Activated CD4-positive, alpha-beta T cell treated with anti-CD3 and anti-CD28 coated beads for 36 hours (primary cell): Measurements from ENCODE around the gene CENPW. TPM values are rescaled to one million over a fixed set of nuclear protein-coding genes. Genes with fewer than 3 reads are reported as not detected.

Source experiments
- ATAC-seq: fragments of 200-7000 bp; cut with Tn5 transposase; one replicate; pipeline ENCODE4 v1.10.0; 2021; ENCODE audit warnings: mild to moderate bottlenecking, moderate library complexity
- CTCF ChIA-PET: fragments of 350-600 bp; sonication (Branson Sonifier 250); formaldehyde crosslinking; loops from one replicate; lab custom pipeline; 2021; ENCODE audit warnings: antibody characterized with exemption; lab: Charles Lee
- POLR2A ChIA-PET: fragments of 350-600 bp; sonication (Branson Sonifier 250); formaldehyde crosslinking; loops from one replicate; lab custom pipeline; 2021; ENCODE audit warnings: antibody characterized with exemption, inconsistent platforms; lab: Charles Lee
- DNase-seq: peaks from one replicate; pipeline ENCODE4 v3.0.0-alpha.2; 2020
- H3K27ac Mint-ChIP-seq: one replicate; pipeline ENCODE4 v1.8.0; 2021; ENCODE audit warnings: mixed read lengths
- H3K27me3 Mint-ChIP-seq: one replicate; pipeline ENCODE4 v1.8.0; 2021; ENCODE audit warnings: mixed read lengths
- H3K36me3 Mint-ChIP-seq: one replicate; pipeline ENCODE4 v1.8.0; 2021; ENCODE audit warnings: low read depth, mixed read lengths
- H3K4me1 Mint-ChIP-seq: one replicate; pipeline ENCODE4 v1.8.0; 2021; ENCODE audit warnings: mixed read lengths
- H3K4me3 Mint-ChIP-seq: one replicate; pipeline ENCODE4 v1.8.0; 2021; ENCODE audit warnings: mild to moderate bottlenecking, moderate library complexity, mixed read lengths
- H3K9me3 Mint-ChIP-seq: one replicate; pipeline ENCODE4 v1.8.0; 2021; ENCODE audit warnings: low read depth, mixed read lengths
- intact Hi-C, 2 experiments: fragments of 100-400 bp; cut with DNase I in 1 of 2; cut with micrococcal nuclease in 1 of 2; formaldehyde crosslinking; loops; one replicate each; pipeline versions ENCODE4 v1.14.2 to v1.15.1; 2022 to 2024; cut with DNase I, micrococcal nuclease
- total RNA-seq, 2 experiments: library from RNA; stranded (reverse); gene quantifications; one replicate each; pipeline ENCODE4 v1.2.3, GENCODE V29; 2021

CENPW gene
- total RNA-seq, 2 experiments from 2014 or later: 44.1 to 63.6 TPM

DNA sequence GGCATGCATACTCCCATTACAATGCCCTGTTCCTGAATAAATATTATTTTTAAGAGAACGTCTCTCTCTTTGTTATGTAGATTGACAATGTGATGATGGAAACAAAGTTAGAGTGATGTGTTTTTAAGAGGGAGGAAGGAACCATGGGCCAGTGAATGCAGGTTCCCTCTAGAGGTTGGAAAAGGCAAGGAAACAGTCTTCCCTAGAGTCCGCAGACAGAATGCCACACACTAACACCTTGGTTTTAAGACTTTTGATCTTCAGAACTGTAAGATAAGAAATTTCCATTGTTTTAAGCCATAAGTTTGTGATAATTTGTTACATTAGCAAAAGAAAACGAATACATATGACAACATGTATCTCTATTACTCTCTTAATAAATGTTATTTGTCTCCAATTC is 4.7 kb upstream of the CENPW start:
- no peaks in the 10 kb centered on the region for H3K4me1 Mint-ChIP-seq
- no peaks in the 10 kb centered on the region for H3K27me3 Mint-ChIP-seq
- ATAC-seq (no peak), DNase-seq (no peak)
- CTCF ChIA-PET: no interaction called here
- intact Hi-C loops: no loop called here
- no peak overlapping the region for H3K4me3 Mint-ChIP-seq
- no peaks in the 10 kb centered on the region for H3K36me3 Mint-ChIP-seq
- no peak overlapping the region for H3K27ac Mint-ChIP-seq
- POLR2A ChIA-PET: no interaction called here
- H3K9me3 Mint-ChIP-seq: no peaks in the 10 kb centered on the region

DNA sequence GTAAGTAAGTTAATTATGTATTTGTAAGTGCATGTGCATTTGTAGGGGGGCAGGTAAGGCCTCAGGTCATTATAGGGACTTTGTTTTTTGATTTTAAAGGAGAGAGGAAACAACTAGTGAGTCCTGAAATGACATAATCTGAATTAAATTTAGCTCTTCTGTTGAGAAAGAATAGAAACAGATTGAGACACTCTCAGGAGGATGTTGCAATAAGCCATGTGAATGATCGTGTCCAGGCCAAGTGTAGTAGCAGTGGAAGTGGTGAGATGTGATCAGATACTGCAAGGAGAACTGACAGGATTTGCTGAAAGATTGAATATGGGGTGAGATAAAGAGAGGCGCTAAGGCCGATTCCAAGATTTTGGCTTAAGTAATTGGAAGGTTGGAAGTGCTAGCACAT is 2.6 kb upstream of the CENPW start:
- ATAC-seq (no peak), DNase-seq (no peak)
- H3K4me3 Mint-ChIP-seq: no peak overlapping the region
- intact Hi-C loops: no loop called here
- H3K9me3 Mint-ChIP-seq: no peaks in the 10 kb centered on the region
- CTCF ChIA-PET: interaction anchor here (0.7 to 0.9 kb wide), 2 partner anchors 15 to 197 kb away, joined by 3 to 4 read pairs; no protein-coding TSS in a partner anchor
- POLR2A ChIA-PET: no interaction called here
- no peaks in the 10 kb centered on the region for H3K27me3 Mint-ChIP-seq
- H3K4me1 Mint-ChIP-seq: peaks cover 12% of the 10 kb centered on the region
- H3K27ac Mint-ChIP-seq: no peak overlapping the region
- no peaks in the 10 kb centered on the region for H3K36me3 Mint-ChIP-seq

DNA sequence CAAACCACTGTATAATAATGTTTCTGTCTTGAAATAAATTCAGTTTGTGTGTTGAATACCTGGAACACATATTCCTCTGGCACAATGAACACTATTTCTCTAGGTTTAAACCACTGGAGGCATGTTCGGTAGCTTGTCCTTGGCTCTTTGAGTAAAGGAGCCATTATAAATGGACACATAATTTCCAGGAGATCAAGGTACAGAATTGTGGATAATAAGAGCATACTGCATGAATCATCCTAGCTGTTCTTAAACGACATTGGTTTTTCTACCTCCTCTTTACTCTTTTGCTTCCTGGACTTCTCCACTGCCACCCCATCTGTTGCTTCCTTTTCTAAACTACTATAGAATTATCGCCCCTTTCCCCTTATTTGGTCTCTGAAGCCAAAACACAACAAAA is 1.2 kb downstream of the CENPW start:
- ChIA-PET CTCF (no interaction called here), POLR2A (interaction anchor here (1.3 kb wide), 1 partner anchor 355 kb away, joined by 4 read pairs; the partner anchor contains the start of gene TRMT11)
- H3K27ac Mint-ChIP-seq: no peak overlapping the region
- H3K27me3 Mint-ChIP-seq: no peaks in the 10 kb centered on the region
- peaks cover 13% of the 10 kb centered on the region for H3K4me1 Mint-ChIP-seq
- ATAC-seq (no peak), DNase-seq (no peak)
- no peaks in the 10 kb centered on the region for H3K36me3 Mint-ChIP-seq
- H3K9me3 Mint-ChIP-seq: no peaks in the 10 kb centered on the region
- no peak overlapping the region for H3K4me3 Mint-ChIP-seq
- intact Hi-C loops: loop anchor here (5.0 to 10.0 kb wide), 5 partner anchors 159 to 1036 kb away; partner anchors contain the start of genes HDDC2 (in 1 of the 2), HINT3 (in 1 of the 2) and RNF146 (in 1 of the 2)

DNA sequence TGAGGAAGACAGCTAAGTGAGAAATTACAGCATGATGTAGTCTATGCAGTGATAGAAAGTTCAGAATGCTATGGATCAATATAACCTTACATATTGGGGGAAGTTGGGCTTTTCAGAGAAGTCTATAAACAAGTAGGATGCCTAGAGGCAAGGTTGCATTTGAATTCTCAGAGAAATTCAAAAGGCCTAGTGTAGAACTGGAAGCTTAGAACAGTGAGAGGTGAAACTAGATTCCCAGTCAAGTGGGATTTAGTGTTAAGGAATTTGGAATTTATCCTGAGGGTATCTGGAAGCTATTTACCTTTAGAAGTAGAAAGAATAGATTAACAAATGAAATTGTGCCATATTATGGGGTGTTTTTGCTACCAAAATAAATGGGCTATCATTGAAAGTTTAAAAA is 4.3 kb downstream of the CENPW start:
- peaks cover 13% of the 10 kb centered on the region for H3K4me1 Mint-ChIP-seq
- H3K27ac Mint-ChIP-seq: no peak overlapping the region
- ChIA-PET CTCF (no interaction called here), POLR2A (no interaction called here)
- no peak overlapping the region for H3K4me3 Mint-ChIP-seq
- no peaks in the 10 kb centered on the region for H3K36me3 Mint-ChIP-seq
- H3K9me3 Mint-ChIP-seq: no peaks in the 10 kb centered on the region
- H3K27me3 Mint-ChIP-seq: no peaks in the 10 kb centered on the region
- DNase-seq (no peak), ATAC-seq (no peak)
- intact Hi-C loops: loop anchor here (5.0 to 10.0 kb wide), 5 partner anchors 162 to 1039 kb away; partner anchors contain the start of genes HDDC2 (in 1 of the 2), HINT3 (in 1 of the 2) and RNF146 (in 1 of the 2)

DNA sequence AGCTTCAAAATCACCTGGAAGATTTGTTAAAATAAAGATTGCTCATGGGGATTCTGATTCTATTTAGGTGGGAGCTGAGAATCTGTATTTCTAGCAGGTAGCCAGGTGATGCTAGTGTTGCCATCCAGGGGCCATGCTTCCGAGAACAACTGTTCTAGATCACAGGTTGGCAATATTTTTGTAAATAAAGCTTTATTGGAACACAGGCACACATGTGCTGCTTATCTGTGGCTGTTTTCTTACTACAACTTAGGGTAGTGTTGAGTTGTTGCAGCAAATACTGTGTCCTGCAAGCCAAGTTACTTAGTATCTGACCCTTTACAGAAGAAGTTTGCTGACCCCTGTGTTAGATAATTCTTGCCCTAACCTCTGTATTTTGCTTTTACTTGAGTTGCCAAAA is 12.0 kb downstream of the CENPW start:
- CTCF ChIA-PET: interaction anchor here (1.0 kb wide), 2 partner anchors 15 to 87 kb away, joined by 3 read pairs; no protein-coding TSS in a partner anchor
- Mint-ChIP-seq H3K9me3 (peaks cover 3% of the 10 kb centered on the region), H3K27ac (no peak overlapping the region), H3K4me1 (no peaks in the 10 kb centered on the region), H3K27me3 (no peaks in the 10 kb centered on the region), H3K4me3 (no peak overlapping the region), H3K36me3 (no peaks in the 10 kb centered on the region)
- POLR2A ChIA-PET: no interaction called here
- ATAC-seq: no peak
- DNase-seq: no peak
- intact Hi-C loops: no loop called here

DNA sequence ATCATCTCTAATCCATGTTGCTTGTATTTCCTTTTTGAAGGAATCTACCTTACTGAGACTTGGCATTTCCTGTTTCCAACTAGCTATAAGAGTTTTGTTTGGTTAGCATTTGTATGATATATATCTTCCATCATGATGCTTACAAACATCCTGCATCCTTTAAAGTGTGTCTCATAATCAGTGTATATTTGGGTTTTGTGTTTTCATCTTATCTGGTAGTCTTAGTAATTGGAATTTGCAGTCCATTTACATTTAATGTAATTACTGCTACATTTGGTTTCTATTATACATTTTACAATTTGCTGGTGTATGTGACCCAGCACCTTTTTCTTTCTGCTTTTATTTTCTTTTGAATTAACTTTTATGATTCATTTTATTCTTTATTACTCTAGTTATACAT is 12.6 kb downstream of the CENPW start:
- Mint-ChIP-seq H3K4me1 (no peaks in the 10 kb centered on the region), H3K36me3 (no peaks in the 10 kb centered on the region), H3K27me3 (no peaks in the 10 kb centered on the region), H3K4me3 (no peak overlapping the region), H3K9me3 (peaks cover 6% of the 10 kb centered on the region), H3K27ac (no peak overlapping the region)
- intact Hi-C loops: no loop called here
- CTCF ChIA-PET: interaction anchor here (1.0 kb wide), 2 partner anchors 16 to 87 kb away, joined by 3 read pairs; no protein-coding TSS in a partner anchor
- POLR2A ChIA-PET: no interaction called here
- ATAC-seq: no peak
- DNase-seq: no peak

DNA sequence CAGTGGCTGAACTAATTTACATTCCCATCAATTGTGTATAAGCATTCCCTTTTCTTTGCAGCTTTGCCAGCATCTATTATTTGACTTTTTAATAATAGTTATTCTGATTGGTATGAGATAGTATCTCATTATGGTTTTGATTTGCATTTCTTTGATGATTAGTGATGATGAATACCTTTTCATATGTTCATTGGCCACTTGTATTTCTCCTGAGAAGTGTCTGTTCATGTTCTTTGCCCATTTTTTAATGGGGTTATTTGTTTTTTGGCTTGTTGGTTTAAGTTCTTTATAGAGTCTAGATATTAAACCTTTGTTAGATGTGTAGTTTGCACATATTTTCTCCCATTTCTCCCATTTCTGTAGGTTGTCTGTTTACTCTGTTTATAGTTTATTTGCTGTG is 16.6 kb downstream of the CENPW start:
- intact Hi-C loops: no loop called here
- peaks cover 26% of the 10 kb centered on the region for H3K9me3 Mint-ChIP-seq
- ATAC-seq (no peak), DNase-seq (no peak)
- peaks cover 8% of the 10 kb centered on the region for H3K36me3 Mint-ChIP-seq
- H3K4me3 Mint-ChIP-seq: no peak overlapping the region
- H3K4me1 Mint-ChIP-seq: no peaks in the 10 kb centered on the region
- no peak overlapping the region for H3K27ac Mint-ChIP-seq
- ChIA-PET CTCF (no interaction called here), POLR2A (no interaction called here)
- H3K27me3 Mint-ChIP-seq: no peaks in the 10 kb centered on the region

DNA sequence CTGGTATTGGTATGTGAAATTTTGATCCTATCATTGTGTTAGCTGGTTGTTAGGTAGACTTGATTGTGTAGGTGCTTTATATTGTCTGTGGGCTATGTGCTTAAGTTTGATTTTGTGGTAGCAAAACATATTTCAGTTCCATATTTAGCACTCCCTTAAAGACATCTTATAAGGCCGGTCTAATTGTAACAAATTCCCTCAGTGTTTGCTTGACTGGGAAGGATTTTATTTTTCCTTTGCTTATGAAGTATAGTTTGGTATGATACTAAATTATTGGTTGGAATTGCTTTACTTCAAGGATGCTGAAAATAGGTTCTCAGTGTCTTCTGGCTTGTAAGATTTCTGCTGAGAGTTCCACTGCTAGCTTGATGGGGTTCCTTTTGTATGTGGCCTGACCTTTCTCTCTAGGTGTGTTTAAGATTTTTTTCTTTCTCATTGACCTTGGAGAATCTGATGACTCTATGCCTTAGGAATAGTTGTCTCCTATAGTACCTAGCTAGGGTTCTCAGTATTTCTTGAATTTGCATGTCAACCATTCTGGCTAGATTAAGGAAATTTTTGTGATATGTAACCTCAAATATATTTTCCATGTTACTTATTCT is 20.1 kb downstream of the CENPW start:
- Mint-ChIP-seq H3K36me3 (peaks cover 8% of the 10 kb centered on the region), H3K27me3 (no peaks in the 10 kb centered on the region), H3K9me3 (peaks cover 26% of the 10 kb centered on the region), H3K4me3 (no peak overlapping the region), H3K27ac (no peak overlapping the region), H3K4me1 (no peaks in the 10 kb centered on the region)
- ATAC-seq: no peak
- intact Hi-C loops: no loop called here
- ChIA-PET CTCF (interaction anchor here (0.6 to 1.0 kb wide), 3 partner anchors 17 to 1069 kb away, joined by 3 read pairs; no protein-coding TSS in a partner anchor), POLR2A (no interaction called here)
- DNase-seq: no peak

DNA sequence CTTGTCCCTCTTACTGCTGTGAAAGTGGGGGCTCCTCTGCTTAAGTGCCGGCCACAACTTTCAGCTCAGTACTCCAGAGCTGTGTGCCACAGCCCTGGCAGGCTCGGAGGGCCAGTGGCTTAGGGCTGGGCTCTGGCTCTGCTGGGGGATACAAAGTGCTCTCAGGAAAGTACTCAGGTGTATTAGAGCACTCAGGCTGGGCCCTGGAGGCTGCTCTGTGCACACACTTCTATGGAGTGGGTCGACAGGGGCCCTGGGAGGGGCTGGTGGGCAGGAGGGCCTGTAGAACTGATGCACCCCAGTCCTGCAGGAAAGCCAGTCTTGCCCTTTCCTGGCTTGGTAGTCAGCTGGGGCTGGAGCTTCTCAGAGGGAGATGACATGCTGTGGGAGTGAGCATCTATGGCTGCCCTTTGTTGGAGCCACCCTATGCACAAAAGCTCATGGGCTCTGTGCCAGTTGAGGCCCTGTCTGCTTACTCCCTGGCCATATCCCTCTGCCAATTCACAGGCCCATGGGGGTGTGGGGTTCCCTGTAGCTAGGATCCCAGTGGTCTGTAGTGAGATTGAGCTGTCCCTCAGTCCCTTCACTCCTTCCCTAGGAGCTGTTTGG is 22.0 kb downstream of the CENPW start:
- no peak for DNase-seq
- Mint-ChIP-seq H3K9me3 (peaks cover 23% of the 10 kb centered on the region), H3K36me3 (peaks cover 8% of the 10 kb centered on the region), H3K4me1 (no peaks in the 10 kb centered on the region), H3K27ac (no peak overlapping the region), H3K27me3 (no peaks in the 10 kb centered on the region), H3K4me3 (no peak overlapping the region)
- intact Hi-C loops: loop anchor here in 1 of 2 experiments (1.0 kb wide), 1 partner anchor 759 kb away; no protein-coding TSS in a partner anchor
- POLR2A ChIA-PET: no interaction called here
- CTCF ChIA-PET: interaction anchor here (1.2 kb wide), 1 partner anchor 15 kb away, joined by 3 read pairs; no protein-coding TSS in a partner anchor
- no peak for ATAC-seq

DNA sequence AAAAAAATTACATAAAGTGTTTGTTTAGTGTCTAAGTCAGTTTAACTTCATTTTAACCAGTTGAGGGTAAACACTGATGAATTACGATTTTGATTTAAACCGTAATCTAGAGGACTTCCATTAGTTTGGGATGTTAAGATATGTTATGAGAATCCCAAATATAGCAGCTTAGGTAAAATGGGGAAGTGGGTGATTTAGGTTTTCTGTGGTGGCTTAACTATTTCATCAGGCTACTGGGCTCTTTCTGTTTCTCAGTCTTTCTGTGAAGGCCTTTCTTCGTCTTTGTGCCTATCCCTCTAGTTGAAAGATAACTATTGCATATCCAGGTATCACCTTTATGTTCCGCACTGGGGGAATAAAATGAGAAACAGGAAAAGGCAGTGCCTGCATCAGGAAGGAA is 27.9 kb downstream of the CENPW start:
- ChIA-PET POLR2A (no interaction called here), CTCF (no interaction called here)
- DNase-seq (no peak), ATAC-seq (no peak)
- Mint-ChIP-seq H3K27ac (no peak overlapping the region), H3K36me3 (no peaks in the 10 kb centered on the region), H3K9me3 (no peaks in the 10 kb centered on the region), H3K4me1 (no peaks in the 10 kb centered on the region), H3K4me3 (no peak overlapping the region), H3K27me3 (no peaks in the 10 kb centered on the region)
- intact Hi-C loops: no loop called here

DNA sequence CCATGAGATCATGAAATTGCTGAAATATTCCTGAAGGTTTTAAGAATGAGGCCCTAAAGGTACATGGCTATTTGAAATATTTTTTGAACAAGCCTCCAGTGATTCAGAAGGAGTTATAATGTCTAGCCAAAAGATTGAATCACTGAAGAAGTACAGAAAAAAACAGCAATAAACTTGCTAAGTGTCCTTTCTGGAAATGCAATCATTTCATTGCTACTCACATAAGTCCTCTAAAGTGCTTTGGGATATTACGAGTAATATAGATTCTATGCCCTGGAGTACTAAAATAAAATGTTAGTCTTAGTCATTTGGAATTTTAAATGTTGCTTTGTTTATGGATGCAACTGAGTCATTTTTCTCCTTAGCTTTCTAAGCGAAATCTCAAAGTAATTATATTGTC is 32.7 kb downstream of the CENPW start:
- Mint-ChIP-seq H3K4me3 (no peak overlapping the region), H3K36me3 (no peaks in the 10 kb centered on the region), H3K27me3 (no peaks in the 10 kb centered on the region), H3K4me1 (no peaks in the 10 kb centered on the region), H3K27ac (no peak overlapping the region), H3K9me3 (no peaks in the 10 kb centered on the region)
- CTCF ChIA-PET: no interaction called here
- ATAC-seq: no peak
- no peak for DNase-seq
- POLR2A ChIA-PET: no interaction called here
- intact Hi-C loops: no loop called here

DNA sequence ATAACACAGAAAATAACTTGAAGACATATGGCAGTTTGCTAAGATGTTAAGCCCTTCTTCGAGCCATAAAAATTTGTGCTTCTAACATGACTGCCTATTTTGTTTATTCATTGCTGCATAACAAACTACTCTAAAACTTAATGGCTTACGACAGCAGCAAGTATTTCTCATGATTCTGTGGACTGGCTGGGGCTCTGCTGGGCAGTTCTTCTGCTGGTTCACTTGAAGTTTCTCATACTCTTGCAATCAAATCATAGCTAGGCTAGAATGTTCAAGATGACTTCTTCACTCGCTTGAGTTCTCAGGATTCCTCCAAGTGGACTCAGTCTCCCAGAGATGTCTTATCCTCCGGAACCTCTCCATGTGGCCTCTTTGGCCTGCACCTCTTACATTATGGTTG is 33.4 kb downstream of the CENPW start:
- Mint-ChIP-seq H3K27me3 (no peaks in the 10 kb centered on the region), H3K4me3 (no peak overlapping the region), H3K9me3 (no peaks in the 10 kb centered on the region), H3K27ac (no peak overlapping the region), H3K4me1 (no peaks in the 10 kb centered on the region), H3K36me3 (no peaks in the 10 kb centered on the region)
- ATAC-seq: no peak
- CTCF ChIA-PET: no interaction called here
- POLR2A ChIA-PET: no interaction called here
- intact Hi-C loops: no loop called here
- DNase-seq: no peak
